ENCODE measurements around the gene HOXD8. TPM values are rescaled to one million over a fixed set of nuclear protein-coding genes. Genes with fewer than 3 reads are reported as not detected.

HOXD8 gene
- polyA plus RNA-seq, 1 donor, result 4.0 TPM

DNA sequence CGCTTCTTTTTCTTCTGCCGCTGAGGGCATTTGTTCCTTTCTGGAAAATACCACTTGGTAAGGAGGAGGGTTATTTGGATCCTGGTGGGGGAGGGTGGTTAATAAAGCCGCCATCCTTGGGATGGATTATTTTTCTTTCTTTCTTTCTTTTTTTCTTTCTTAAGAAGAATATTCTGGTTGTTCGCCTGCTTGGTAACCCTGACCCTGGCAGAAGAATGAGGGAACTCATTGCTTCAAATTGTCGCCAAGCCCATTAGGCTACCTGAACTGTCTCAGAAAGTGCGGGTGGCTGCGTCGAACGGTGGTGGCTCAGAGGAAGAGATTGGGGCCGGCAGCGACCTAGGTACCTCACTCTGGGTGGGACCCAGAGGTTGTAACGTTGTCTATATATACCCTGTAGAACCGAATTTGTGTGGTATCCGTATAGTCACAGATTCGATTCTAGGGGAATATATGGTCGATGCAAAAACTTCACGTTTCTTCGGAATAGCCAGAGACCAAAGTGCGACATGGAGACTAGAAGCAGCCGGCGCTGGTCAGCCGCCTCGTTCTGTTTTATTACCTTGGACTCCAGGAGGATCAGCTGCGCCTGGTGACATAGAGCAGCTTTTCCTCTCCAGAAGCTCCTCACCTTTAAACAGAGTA lies 20.6 kb downstream of the HOXD8 start:
- no peaks in the 10 kb centered on the region for H3K36me3 ChIP-seq (ENCODE audit: control insufficient read depth, insufficient read depth, low read length)
- peaks cover 5% of the 10 kb centered on the region for H3K9me3 ChIP-seq (ENCODE audit: control insufficient read depth, low read depth, low read length)
- H3K27me3 ChIP-seq (ENCODE audit: control insufficient read depth, insufficient read depth, low read length), result peaks cover 93% of the 10 kb centered on the region
- H3K4me1 ChIP-seq (ENCODE audit: control insufficient read depth, insufficient read depth, low read length), result peaks cover 2% of the 10 kb centered on the region
- H3K27ac ChIP-seq (ENCODE audit: low read length), result peak overlapping the region; percentile 8
- no peak for DNase-seq
- H3K4me3 ChIP-seq (ENCODE audit: low read length), result no peak overlapping the region
- WGBS (ENCODE audit: insufficient coverage, low lambda C conversion rate), result 40% methylated on average over 2 of the region's 24 CpGs

DNA sequence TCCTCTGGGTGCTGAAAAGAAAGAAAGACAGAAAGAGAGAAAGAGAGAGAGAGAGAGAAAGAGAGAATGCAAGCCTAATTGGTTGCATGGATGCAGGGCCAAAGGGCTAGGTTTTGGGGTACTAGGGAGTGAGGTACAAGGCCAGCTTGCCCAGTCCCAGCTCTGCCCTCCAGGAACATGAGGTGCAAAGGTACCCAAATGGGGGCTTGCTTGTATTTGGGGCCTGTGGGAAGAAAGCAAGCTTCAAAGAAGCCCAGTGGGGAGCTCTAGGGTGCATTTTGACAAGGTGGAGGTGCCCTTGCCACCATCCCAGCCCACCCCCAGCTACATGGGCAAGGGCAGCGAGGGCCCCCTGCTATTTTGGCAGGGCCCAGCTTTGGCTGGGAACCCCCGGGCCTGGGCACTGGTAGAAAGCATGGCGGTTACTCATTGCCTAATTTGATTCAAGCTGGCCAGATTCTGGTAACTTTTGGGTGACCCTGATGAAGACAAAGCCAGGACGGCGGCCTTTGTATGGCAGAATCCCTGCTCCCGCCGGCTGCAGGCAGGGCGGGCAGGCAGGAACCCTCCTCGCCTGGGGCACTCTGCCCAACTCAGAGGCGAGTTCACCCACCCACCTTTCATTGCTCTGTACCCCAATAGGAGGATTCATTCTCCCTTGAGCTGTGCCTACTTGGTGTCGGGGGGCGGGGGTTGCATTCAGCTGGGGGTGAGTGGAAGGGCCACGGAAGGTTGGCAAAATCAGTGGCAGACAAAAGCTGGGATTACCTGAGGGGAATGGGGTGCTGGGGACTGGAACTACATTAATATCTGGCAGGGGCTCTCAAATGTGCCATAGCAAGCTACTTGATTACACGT lies 21.3 kb downstream of the HOXD8 start:
- DNase-seq, result no peak
- no peaks in the 10 kb centered on the region for H3K36me3 ChIP-seq (ENCODE audit: control insufficient read depth, insufficient read depth, low read length)
- H3K27ac ChIP-seq (ENCODE audit: low read length), result peak overlapping the region; percentile 8
- peaks cover 5% of the 10 kb centered on the region for H3K9me3 ChIP-seq (ENCODE audit: control insufficient read depth, low read depth, low read length)
- peaks cover 93% of the 10 kb centered on the region for H3K27me3 ChIP-seq (ENCODE audit: control insufficient read depth, insufficient read depth, low read length)
- no peak overlapping the region for H3K4me3 ChIP-seq (ENCODE audit: low read length)
- H3K4me1 ChIP-seq (ENCODE audit: control insufficient read depth, insufficient read depth, low read length), result no peaks in the 10 kb centered on the region
- WGBS (ENCODE audit: insufficient coverage, low lambda C conversion rate), result no CpG with 5 or more reads among the region's 14 CpGs

DNA sequence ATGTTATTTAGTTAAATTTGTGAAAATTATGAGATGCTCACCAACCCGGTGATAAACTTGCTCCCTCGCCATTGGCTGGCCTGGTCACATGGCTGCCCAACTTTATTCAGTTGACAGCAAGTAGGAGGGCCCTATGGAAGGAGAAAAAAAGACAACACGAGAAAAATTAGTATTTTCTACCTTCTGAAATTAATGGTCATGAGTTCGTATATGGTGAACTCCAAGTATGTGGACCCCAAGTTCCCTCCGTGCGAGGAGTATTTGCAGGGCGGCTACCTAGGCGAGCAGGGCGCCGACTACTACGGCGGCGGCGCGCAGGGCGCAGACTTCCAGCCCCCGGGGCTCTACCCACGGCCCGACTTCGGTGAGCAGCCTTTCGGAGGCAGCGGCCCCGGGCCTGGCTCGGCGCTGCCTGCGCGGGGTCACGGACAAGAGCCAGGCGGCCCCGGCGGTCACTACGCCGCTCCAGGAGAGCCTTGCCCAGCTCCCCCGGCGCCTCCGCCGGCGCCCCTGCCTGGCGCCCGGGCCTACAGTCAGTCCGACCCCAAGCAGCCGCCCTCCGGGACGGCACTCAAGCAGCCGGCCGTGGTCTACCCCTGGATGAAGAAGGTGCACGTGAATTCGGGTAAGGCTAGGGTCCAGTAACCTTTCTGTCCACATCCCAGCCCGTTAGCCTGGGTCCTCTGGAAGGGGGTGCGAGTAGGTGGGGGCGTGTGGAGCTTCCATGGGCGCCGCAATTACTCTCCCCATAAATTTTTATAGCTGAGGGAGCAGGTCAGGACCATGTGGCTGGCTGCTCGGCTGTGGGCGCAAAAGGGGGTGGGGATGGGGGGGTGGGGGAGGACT lies 22.2 kb downstream of the HOXD8 start, which contains the start of gene HOXD4:
HOXD4 (plus strand) TSS at position 109 of the 846 bp plus-strand sequence; CDS start at position 193, 84 bp downstream.
- peaks cover 5% of the 10 kb centered on the region for H3K9me3 ChIP-seq (ENCODE audit: control insufficient read depth, low read depth, low read length)
- H3K27ac ChIP-seq (ENCODE audit: low read length), result peak within 1 kb of the TSS; percentile 8
- H3K4me1 ChIP-seq (ENCODE audit: control insufficient read depth, insufficient read depth, low read length), result no peaks in the 10 kb centered on the region
- WGBS (ENCODE audit: insufficient coverage, low lambda C conversion rate), result no CpG with 5 or more reads among the region's 55 CpGs
- H3K36me3 ChIP-seq (ENCODE audit: control insufficient read depth, insufficient read depth, low read length), result no peaks in the 10 kb centered on the region
- peaks cover 96% of the 10 kb centered on the region for H3K27me3 ChIP-seq (ENCODE audit: control insufficient read depth, insufficient read depth, low read length)
- no peak for DNase-seq
- H3K4me3 ChIP-seq (ENCODE audit: low read length), result no peak within 1 kb of the TSS

DNA sequence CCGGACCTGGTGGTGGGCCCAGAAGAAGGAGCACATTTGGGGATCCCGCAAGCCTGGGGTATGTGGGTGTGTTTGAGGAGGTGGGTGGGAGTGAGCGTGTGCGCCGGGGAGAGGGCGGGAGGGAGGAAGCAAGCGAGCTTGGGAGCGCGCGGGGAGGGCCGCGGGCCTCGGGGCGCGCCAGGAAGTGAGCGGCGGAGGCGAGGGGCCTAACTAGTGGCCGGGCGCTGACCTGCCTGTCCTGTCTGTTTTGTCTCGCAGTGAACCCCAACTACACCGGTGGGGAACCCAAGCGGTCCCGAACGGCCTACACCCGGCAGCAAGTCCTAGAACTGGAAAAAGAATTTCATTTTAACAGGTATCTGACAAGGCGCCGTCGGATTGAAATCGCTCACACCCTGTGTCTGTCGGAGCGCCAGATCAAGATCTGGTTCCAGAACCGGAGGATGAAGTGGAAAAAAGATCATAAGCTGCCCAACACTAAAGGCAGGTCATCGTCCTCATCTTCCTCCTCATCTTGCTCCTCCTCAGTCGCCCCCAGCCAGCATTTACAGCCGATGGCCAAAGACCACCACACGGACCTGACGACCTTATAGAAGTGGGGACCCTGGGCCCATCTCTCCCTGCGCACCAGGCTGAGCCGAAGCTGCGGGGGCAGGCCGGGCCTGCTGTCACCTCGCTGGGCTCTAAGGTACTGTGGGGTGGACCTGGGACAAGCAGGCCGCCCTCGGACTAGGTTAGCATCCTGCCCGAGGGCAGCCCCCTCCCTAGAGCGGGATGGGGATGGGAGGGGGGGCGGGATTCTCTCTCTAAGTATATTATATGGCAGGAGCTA lies 23.1 kb downstream of the HOXD8 start:
- peak overlapping the region; percentile 18 for H3K4me3 ChIP-seq (ENCODE audit: low read length)
- H3K9me3 ChIP-seq (ENCODE audit: control insufficient read depth, low read depth, low read length), result peaks cover 5% of the 10 kb centered on the region
- peaks cover 96% of the 10 kb centered on the region for H3K27me3 ChIP-seq (ENCODE audit: control insufficient read depth, insufficient read depth, low read length)
- no peak overlapping the region for H3K27ac ChIP-seq (ENCODE audit: low read length)
- no peaks in the 10 kb centered on the region for H3K36me3 ChIP-seq (ENCODE audit: control insufficient read depth, insufficient read depth, low read length)
- no peaks in the 10 kb centered on the region for H3K4me1 ChIP-seq (ENCODE audit: control insufficient read depth, insufficient read depth, low read length)
- no CpG with 5 or more reads among the region's 48 CpGs for WGBS (ENCODE audit: insufficient coverage, low lambda C conversion rate)
- DNase-seq, result no peak

DNA sequence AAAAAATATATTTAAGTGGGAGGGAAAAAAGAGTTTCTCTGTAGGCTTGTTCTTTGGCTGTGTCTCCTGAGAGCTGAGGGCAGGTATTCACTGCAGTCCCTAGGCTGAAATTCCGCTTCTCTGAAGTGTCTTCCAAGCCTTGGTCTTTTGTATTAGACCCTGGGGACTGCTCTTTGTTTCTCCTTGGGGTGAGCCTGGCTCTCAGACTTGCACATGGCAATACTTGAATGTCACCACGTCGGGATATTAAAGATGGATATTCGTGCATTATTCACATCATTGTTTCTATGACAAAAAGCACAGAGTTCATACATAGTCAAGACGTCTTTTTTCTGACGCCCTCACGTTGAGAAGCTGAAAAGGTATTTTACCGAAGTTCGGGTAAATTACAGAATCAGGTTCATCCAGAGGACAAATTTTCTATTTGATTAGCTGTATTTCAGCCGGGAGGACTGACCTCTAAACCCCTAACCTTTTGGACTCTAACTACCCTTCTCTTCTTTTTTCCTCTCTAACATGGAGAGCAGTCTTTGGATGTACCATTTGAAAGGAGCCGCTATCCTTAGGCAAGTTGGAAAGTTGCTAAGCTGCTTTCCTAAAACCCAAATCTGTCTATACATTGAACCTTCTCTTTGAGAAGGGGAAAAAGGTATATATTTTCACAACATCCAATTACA lies 25.2 kb downstream of the HOXD8 start:
- WGBS (ENCODE audit: insufficient coverage, low lambda C conversion rate), result 22% methylated on average over 1 of the region's 11 CpGs
- Histone ChIP-seq H3K4me3 (ENCODE audit: low read length) (no peak overlapping the region), H3K4me1 (ENCODE audit: control insufficient read depth, insufficient read depth, low read length) (no peaks in the 10 kb centered on the region), H3K36me3 (ENCODE audit: control insufficient read depth, insufficient read depth, low read length) (no peaks in the 10 kb centered on the region), H3K27me3 (ENCODE audit: control insufficient read depth, insufficient read depth, low read length) (peaks cover 97% of the 10 kb centered on the region), H3K9me3 (ENCODE audit: control insufficient read depth, low read depth, low read length) (peaks cover 6% of the 10 kb centered on the region), H3K27ac (ENCODE audit: low read length) (no peak overlapping the region)
- no peak for DNase-seq

DNA sequence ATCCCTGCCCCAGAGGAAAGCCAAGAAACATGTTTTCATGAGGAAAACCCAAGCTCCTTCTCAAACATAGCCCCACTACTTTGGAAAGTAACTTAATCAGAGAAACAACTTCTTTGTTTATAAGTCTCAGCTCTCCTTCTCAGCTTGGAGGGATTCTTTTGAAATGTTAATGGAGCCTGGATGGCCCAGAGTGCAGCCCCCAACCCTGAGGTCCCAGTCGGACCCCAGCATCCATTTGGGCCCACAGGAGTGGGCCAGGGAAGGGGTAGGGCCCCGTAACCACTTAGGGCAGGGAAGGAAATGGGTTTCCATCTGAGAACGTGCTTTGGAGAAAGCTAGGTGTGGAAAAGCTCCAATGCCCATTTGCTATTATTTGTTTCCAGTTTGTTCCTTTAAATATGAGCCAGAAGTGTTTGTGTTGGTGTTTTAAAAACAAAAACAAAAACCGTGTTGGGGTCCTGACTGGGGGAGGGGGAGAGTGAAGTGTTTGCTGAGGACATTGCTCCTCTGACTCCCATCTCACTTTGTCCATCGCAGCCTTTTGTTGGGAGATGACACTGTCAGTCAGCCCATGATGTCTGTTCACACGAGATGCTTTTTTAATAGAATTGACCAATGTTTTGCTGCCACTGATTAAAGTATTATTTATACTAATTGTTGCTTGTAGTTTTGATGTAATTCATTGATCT lies 26.0 kb downstream of the HOXD8 start:
- Histone ChIP-seq H3K27ac (ENCODE audit: low read length) (no peak overlapping the region), H3K27me3 (ENCODE audit: control insufficient read depth, insufficient read depth, low read length) (peaks cover 97% of the 10 kb centered on the region), H3K4me1 (ENCODE audit: control insufficient read depth, insufficient read depth, low read length) (no peaks in the 10 kb centered on the region)

DNA sequence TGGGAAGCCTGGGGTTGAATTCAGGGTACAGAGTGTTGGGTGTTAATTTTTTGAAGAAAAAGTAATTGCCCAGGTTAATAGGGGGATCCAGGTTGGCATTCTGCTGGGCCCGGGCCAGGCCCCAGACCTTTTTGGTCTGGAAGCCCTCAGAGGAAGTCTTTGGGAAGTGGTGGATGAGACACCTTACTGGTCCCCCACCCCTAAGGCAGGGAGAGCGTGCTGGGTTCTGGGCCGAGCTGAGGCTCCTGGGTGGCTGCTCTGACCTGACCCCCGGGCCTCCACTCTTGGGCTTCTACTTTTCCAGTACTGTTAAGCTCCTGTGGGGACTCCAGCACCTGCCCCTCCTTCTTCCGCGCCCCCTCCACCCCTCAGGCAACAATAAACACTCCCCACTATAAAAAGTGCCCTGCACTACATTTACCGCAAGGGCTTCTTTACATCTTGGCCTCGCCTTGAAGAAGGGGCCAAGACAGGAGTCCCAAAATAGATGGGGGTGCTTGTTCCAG lies 26.8 kb downstream of the HOXD8 start:
- H3K4me3 ChIP-seq (ENCODE audit: low read length), result no peak overlapping the region
- peaks cover 4% of the 10 kb centered on the region for H3K4me1 ChIP-seq (ENCODE audit: control insufficient read depth, insufficient read depth, low read length)
- H3K9me3 ChIP-seq (ENCODE audit: control insufficient read depth, low read depth, low read length), result peaks cover 8% of the 10 kb centered on the region
- WGBS (ENCODE audit: insufficient coverage, low lambda C conversion rate), result 20% methylated on average over 2 of the region's 8 CpGs
- peaks cover 97% of the 10 kb centered on the region for H3K27me3 ChIP-seq (ENCODE audit: control insufficient read depth, insufficient read depth, low read length)
- no peak for DNase-seq
- peak overlapping the region; percentile 32 for H3K27ac ChIP-seq (ENCODE audit: low read length)
- no peaks in the 10 kb centered on the region for H3K36me3 ChIP-seq (ENCODE audit: control insufficient read depth, insufficient read depth, low read length)

More for the DNA sequence above, 26.0 kb downstream of the HOXD8 start:
- Histone ChIP-seq H3K9me3 (ENCODE audit: control insufficient read depth, low read depth, low read length) (peaks cover 10% of the 10 kb centered on the region), H3K4me3 (ENCODE audit: low read length) (no peak overlapping the region), H3K36me3 (ENCODE audit: control insufficient read depth, insufficient read depth, low read length) (no peaks in the 10 kb centered on the region)
- DNase-seq, result no peak
- WGBS (ENCODE audit: insufficient coverage, low lambda C conversion rate), result no CpG with 5 or more reads among the region's 6 CpGs

DNA sequence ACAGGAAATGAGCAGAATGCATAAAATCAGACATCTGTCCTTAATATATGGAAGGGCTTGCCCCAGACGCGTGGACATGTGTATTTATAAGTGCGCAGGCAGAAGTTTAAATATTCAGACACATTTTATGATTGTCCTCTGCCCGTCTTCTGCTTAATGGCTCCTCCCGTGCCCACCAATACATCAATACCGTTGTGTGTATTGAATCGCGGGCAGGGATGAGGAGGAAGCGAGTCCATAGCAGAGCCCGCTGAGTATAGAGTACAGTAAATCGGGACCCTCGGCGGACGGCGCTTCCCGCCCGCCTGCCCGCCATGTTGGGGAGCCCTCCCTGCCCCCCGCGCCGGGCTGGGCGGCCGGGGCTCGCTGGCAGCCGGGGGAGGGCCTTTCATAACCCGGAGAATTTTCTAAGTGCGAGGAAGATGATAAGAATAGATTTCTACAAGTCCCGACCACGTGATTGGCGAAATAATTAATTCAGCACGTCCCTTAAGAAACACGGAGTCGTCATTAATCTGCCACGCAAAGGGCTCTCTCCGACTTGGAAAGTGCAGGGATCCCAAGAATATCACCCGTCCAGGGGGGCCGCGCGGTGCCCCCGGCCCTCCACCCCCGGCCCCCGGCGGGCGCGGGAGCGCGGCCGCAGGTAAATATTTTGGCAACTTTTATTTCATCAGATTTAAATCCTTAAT lies 27.4 kb downstream of the HOXD8 start, which contains the start of gene HOXD3:
HOXD3 (plus strand) TSS at position 501 of the 692 bp plus-strand sequence. CDS start 11,808 bp downstream, outside the sequence.
- Histone ChIP-seq H3K27ac (ENCODE audit: low read length) (peak within 1 kb of the TSS; percentile 32), H3K36me3 (ENCODE audit: control insufficient read depth, insufficient read depth, low read length) (no peaks in the 10 kb centered on the region), H3K9me3 (ENCODE audit: control insufficient read depth, low read depth, low read length) (peaks cover 8% of the 10 kb centered on the region), H3K27me3 (ENCODE audit: control insufficient read depth, insufficient read depth, low read length) (peaks cover 97% of the 10 kb centered on the region), H3K4me3 (ENCODE audit: low read length) (peak within 1 kb of the TSS; percentile 30), H3K4me1 (ENCODE audit: control insufficient read depth, insufficient read depth, low read length) (peaks cover 4% of the 10 kb centered on the region)
- DNase-seq, result no peak
- no CpG with 5 or more reads among the region's 48 CpGs for WGBS (ENCODE audit: insufficient coverage, low lambda C conversion rate)
